SK-N-SH treated with all-trans-retinoic acid at 6 μM for 48 hours (cell line): ENCODE measurements around the gene IVNS1ABP.

Experiments used
- ARNTL ChIP-seq: fragments of 450-650 bp; formaldehyde crosslinking; IDR thresholded peaks from 2 replicates; pipeline ENCODE4 v1.5.0; 2020; ENCODE audit warnings: low read depth, mild to moderate bottlenecking, moderate library complexity, borderline replicate concordance
- CREB5 ChIP-seq: fragments of 250-450 bp; sonication (Bioruptor Pico); IDR thresholded peaks from 2 replicates; pipeline ENCODE4 v1.5.1; 2020; ENCODE audit warnings: low read depth, mild to moderate bottlenecking, moderate library complexity
- GLIS3 ChIP-seq: fragments of 250-450 bp; sonication (Bioruptor Pico); IDR thresholded peaks from 2 replicates; pipeline ENCODE4 v1.5.0; 2020; ENCODE audit warnings: mild to moderate bottlenecking, moderate library complexity
- OSR1 ChIP-seq: fragments of 250-450 bp; sonication (Bioruptor Pico); IDR thresholded peaks from 2 replicates; pipeline ENCODE4 v1.8.0; 2022; ENCODE audit warnings: moderate library complexity, mild to moderate bottlenecking, inconsistent platforms
- PATZ1 ChIP-seq: fragments of 250-450 bp; sonication (Bioruptor Pico); IDR thresholded peaks from 2 replicates; pipeline ENCODE4 v1.8.0; 2020; ENCODE audit warnings: mild to moderate bottlenecking, moderate library complexity, borderline replicate concordance
- POU6F1 ChIP-seq: fragments of 250-450 bp; sonication (Bioruptor Pico); IDR thresholded peaks from 2 replicates; pipeline ENCODE4 v1.8.0; 2021; ENCODE audit warnings: low read depth, mild to moderate bottlenecking, moderate library complexity, borderline replicate concordance
- PPARA ChIP-seq: fragments of 250-450 bp; sonication (Bioruptor Pico); IDR thresholded peaks from 2 replicates; pipeline ENCODE4 v1.5.0; 2020; ENCODE audit warnings: mild to moderate bottlenecking, borderline replicate concordance
- RARB ChIP-seq: fragments of 250-450 bp; sonication (Bioruptor Pico); IDR thresholded peaks from 2 replicates; pipeline ENCODE4 v1.8.0; 2021; ENCODE audit warnings: mild to moderate bottlenecking, moderate library complexity
- TCF4 ChIP-seq: fragments of 250-450 bp; sonication (Bioruptor Pico); IDR thresholded peaks from 2 replicates; pipeline ENCODE4 v1.8.0; 2021; ENCODE audit warnings: mild to moderate bottlenecking, moderate library complexity, borderline replicate concordance
- ZC3H10 ChIP-seq: fragments of 250-450 bp; sonication (Bioruptor Pico); IDR thresholded peaks from 2 replicates; pipeline ENCODE4 v1.5.1; 2021; ENCODE audit warnings: mild to moderate bottlenecking, moderate library complexity
- ZFP3 ChIP-seq: fragments of 250-450 bp; sonication (Bioruptor Pico); IDR thresholded peaks from 2 replicates; pipeline ENCODE4 v1.5.0; 2020; ENCODE audit warnings: mild to moderate bottlenecking, moderate library complexity
- ZFP30 ChIP-seq: fragments of 450-650 bp; formaldehyde crosslinking; IDR thresholded peaks from 2 replicates; pipeline ENCODE4 v1.5.0; 2022; ENCODE audit warnings: mild to moderate bottlenecking, moderate library complexity
- ZNF565 ChIP-seq: fragments of 450-650 bp; formaldehyde crosslinking; conservative IDR thresholded peaks from 2 replicates; pipeline ENCODE4 v1.5.0; 2020; ENCODE audit warnings: low read depth, mild to moderate bottlenecking, moderate library complexity

- TF ChIP-seq POU6F1 (CRISPR knock-in tag), result no peak
- TF ChIP-seq RARB (CRISPR knock-in tag), result no peak
- no peak for TF ChIP-seq ZFP3 (CRISPR knock-in tag)
- no peak for TF ChIP-seq ARNTL (CRISPR knock-in tag)
- TF ChIP-seq TCF4 (CRISPR knock-in tag), result no peak
- TF ChIP-seq PPARA, result no peak
- no peak for TF ChIP-seq ZFP30
- no peak for TF ChIP-seq ZNF565 (CRISPR knock-in tag)
- TF ChIP-seq PATZ1 (CRISPR knock-in tag), result no peak
- TF ChIP-seq ZC3H10 (CRISPR knock-in tag), result no peak
- no peak for TF ChIP-seq GLIS3 (CRISPR knock-in tag)
- no peak for TF ChIP-seq CREB5 (CRISPR knock-in tag)
- TF ChIP-seq OSR1 (CRISPR knock-in tag), result no peak
These were observed 25.4 kb downstream of the IVNS1ABP start for GRCh38 chr1:185291652-185292051.
